Central memory CD4-positive, alpha-beta T cell (primary cell): ENCODE measurements around the gene FICD.
"Not testable (repeated sequence)": the region's sequence is repeated elsewhere in the genome, so short reads cannot be mapped to it uniquely, and the experiment has no call there.

ENCODE experiments used
- DNase-seq: peaks from one replicate; pipeline ENCODE4 v3.0.0; 2022

The FICD gene

DNA sequence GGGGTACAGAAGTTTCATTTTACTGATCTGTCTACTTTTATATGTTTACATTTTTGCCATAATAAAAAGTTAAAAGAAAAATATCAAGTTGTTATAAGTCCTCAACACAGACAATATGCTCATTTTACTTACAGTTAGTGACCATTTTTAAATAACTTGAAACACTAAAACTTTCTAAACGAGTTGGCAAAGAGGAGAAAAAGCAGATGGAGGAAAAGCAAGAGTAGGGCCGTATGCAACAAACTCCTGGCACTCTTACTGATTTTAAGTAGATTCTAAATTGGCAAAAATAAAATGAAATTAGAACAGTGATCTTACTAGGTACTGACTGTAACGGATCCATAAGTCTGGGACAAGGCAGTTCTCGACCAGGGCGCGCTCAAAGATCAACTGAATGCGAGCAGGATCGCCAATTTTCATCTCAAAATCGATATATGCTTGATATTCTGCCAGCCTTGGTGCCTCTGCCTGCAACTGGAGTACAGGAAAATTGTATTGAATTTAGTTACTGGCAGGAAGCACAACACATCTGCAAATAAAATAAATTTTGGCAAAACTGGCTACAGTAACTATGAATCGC is 23.6 kb downstream of the FICD start:
- DNase-seq, result no peak

DNA sequence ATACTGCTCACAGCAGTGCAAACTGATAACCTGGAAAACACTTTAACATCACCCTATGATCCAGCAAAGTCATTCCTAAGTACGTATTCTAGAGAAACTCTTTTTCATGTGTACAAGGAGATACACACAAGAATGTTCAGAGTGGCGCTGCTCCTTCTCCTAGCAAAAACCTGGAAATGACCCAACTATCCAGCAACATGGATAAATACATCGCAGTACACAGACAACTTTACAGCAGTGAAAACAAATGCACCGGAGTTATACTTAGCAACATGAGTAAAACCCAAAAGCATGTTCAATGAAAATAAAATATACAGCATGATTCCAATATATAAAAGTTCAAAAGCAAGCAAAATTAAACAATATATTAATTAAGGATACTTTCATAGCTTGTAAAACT is 27.2 kb downstream of the FICD start:
- DNase-seq, result no peak

GRCh38 chr12:108543652-108544051 is 28.6 kb downstream of the FICD start:
- DNase-seq, result no peak

GRCh38 chr12:108547686-108548085 is 32.6 kb downstream of the FICD start:
- DNase-seq, result no peak

DNA sequence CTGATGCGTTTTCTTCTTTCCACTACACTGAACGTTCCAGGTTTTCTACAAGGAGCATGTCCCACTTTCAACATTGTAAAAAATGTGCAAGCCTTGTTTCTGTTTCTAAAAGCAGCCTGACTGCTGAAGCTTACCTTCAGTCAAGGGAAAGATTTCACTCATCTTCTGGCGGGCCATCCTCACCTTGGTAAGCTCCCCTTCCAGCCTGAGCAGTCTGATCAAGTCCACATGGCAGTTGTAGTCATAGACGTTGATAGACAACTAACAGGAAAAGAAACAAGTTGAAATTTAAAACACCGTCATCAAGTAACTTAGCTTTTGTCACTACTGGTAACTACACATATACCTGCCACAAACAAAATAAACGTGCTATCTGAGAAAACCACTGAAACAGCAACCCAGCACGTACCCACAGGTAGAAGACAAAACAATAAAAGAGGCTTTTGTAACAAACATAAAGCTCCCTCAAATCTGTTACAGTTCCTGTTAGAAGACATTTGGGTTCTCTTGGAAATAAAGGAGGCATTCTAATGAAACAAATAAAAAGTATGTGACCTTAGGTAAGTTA is 34.0 kb downstream of the FICD start:
- no peak for DNase-seq

GRCh38 chr12:108551535-108551934 is 36.5 kb downstream of the FICD start:
- DNase-seq, result no peak

GRCh38 chr12:108553799-108554198 is 38.7 kb downstream of the FICD start:
- DNase-seq, result no peak

GRCh38 chr12:108555383-108555782 is 40.3 kb downstream of the FICD start:
- DNase-seq, result not testable (repeated sequence)

DNA sequence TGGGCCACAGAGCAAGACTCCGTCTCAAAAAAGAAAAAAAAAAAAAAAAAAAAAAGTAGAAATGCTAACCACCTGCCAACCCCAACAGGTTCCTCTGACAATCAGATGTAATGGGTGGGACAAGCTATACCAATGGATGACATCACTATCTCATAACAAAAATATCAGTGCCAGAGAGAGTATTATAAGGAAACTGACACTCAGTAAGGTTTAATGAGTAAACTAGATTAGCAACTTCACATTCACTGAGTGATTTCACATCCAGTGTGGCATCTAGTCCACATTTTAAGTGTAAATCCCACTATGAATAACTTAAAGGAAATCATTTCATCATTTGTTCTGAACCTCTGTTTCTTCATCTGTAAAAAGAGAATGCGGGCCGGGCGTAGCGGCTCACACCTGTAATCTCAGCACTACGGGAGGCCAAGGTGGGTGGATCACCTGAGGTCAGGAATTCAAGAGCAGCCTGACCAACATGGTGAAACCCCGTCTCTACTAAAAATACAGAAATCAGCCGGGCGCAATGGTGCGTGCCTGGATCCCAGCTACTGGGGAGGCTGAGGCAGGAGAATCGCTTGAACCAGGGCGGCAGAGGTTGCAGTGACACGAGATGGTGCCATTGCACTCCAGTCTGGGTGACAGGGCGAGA is 44.1 kb downstream of the FICD start:
- DNase-seq, result no peak

- no peak for DNase-seq
Observed at GRCh38 chr12:108559748-108560147, 44.7 kb downstream of the FICD start.

DNA sequence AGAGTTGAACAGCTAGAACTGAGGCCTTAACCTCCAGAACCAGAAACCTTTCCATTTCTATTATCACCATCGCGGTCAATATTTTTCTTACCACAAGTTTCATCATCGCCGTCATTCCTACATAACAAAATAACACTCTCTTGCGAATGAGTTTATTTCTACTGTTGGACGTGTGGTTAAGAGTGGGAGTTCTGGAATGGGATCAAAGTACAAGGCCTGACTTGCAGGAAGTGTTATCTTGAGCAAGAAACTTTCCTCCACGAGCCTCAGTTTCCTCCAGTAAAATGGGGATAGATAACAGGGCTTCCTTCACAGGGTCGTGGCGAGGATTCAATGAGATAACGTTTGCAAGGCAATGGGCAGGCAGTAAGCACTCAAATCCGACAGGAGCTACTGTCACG is 45.2 kb downstream of the FICD start:
- no peak for DNase-seq

GRCh38 chr12:108560752-108561719 is 46.0 kb downstream of the FICD start, which contains the start of gene SART3:
SART3 (minus strand) TSS chr12:108561173; CDS start chr12:108561154, 19 bp downstream.
- peak; percentile 85 for DNase-seq

- no peak for DNase-seq
Observed at GRCh38 chr12:108561852-108562347, 46.8 kb downstream of the FICD start.

DNA sequence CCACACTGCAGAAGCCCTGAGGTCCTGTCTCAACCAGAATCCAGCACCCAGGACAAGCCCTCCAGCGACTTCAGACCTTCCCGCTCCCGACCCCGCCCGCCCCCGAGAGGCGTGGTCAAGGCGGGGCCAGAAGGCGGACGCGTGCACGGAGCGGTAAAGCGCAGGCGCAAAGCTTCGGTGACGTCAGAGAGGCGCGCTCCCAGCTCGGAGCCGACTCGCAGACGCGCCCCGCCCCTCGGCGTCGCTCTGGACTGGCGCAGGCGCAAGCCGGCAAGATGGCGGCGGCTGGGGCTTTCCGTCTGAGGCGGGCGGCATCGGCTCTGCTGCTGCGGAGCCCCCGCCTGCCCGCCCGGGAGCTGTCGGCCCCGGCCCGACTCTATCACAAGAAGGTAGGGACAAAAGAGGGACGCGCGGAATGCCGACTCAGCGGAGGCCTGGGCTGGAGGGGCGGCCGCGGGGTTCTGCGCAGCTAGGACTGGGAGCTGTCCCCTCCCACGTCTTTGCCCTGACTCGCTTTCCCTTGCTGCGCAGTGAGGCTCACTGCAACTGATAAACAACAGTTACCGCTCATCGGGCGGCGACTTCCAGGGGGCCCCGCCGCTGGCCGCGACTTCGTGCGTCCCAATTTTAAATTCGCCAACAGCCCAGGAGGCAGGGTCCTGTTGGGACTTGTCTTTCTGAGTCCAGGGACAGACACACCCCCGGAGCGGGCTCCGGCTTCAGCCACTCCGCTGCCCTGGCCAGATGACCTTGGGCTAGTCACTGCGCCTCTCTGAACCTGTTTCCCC is 47.5 kb downstream of the FICD start, which contains the start of gene ISCU:
TSS of gene ISCU (plus strand) at position 249 of the 788 bp plus-strand sequence. CDS start at position 276, 27 bp downstream.
- peak; percentile 98 for DNase-seq

DNA sequence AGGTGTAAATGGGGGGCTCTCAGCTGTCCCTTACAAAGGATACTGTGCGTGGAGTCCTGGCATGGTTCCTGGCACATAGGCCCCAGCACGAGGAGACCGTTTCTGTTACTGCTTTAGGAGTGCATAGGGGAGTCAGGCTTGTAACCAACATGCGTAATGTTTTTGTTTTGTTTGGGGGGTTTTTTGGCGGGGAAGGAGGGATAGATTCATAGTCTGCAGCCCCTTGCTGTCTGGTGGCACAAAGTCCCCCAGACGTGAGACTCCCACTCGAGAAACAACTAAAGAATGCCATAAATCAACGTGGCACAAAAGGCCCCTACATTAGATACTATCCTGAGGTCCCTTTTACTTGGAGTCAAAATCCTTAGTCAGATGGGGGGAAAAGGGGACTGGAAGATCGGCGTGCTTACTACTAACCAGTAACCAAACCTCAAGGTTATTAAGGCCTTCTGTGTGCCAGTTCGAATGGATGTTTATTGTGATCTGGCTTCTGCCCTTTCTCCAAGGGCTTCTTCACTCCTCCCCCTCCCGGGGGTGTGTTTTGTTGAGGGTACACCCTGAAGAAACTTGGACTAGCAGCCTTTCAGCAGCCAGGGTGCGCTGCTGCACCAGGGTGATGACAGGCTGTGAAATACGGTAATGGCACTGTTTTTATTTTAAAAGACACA is 48.2 kb downstream of the FICD start:
- peak; percentile 84 for DNase-seq

GRCh38 chr12:108563804-108564151 is 48.7 kb downstream of the FICD start:
- DNase-seq, result no peak

- DNase-seq, result no peak
Observed at GRCh38 chr12:108564724-108565123, 49.6 kb downstream of the FICD start.

DNA sequence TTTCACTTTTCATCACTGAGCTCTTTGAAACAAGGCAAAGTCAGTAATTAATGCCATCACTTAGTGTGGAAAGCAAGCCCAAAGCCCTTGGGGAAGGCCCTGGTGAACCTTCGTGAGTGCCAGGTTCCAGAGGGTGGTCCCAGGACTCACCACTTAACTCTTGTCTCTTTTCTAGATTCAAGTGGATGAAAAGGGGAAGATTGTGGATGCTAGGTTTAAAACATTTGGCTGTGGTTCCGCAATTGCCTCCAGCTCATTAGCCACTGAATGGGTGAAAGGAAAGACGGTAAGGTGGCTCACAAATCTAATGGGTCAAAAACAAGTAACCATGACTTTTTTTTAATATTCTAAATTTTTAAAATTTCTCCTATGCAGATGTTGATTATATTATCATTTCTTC is 50.1 kb downstream of the FICD start:
- DNase-seq, result no peak

- peak; percentile 59 for DNase-seq
Observed at GRCh38 chr12:108565976-108566375, 50.9 kb downstream of the FICD start.

- DNase-seq, result no peak
Observed at GRCh38 chr12:108566452-108566851, 51.4 kb downstream of the FICD start.
